HTR-8/SVneo (cell line): ENCODE results near the gene TMPRSS11A.

Source experiments
- DNase-seq: peaks from one replicate; pipeline ENCODE4 v3.0.0; 2011; ENCODE audit warnings: low spot score, mixed read lengths; ENCODE audit not compliant: insufficient read length
- FAIRE-seq: peaks from 2 replicates; lab custom pipeline; 2011; peaks lifted over from hg19 to GRCh38; lab: Jason Lieb, UNC

TMPRSS11A gene

GRCh38 chr4:67879486-67879885 lies 83.8 kb downstream of the TMPRSS11A start:
- DNase-seq: no peak
- FAIRE-seq: no peak

GRCh38 chr4:67877086-67877485 lies 86.2 kb downstream of the TMPRSS11A start:
- DNase-seq (no peak), FAIRE-seq (no peak)

- no peak for FAIRE-seq
Observed at GRCh38 chr4:67874986-67875385, 88.3 kb downstream of the TMPRSS11A start.

GRCh38 chr4:67873116-67873515 lies 90.2 kb downstream of the TMPRSS11A start:
- FAIRE-seq (no peak), DNase-seq (no peak)

More at GRCh38 chr4:67874986-67875385, 88.3 kb downstream of the TMPRSS11A start:
- DNase-seq: no peak

GRCh38 chr4:67871867-67872266 lies 91.4 kb downstream of the TMPRSS11A start:
- FAIRE-seq (no peak), DNase-seq (peak; percentile 15)

- FAIRE-seq (no peak), DNase-seq (no peak)
Observed at GRCh38 chr4:67869580-67870190, 93.6 kb downstream of the TMPRSS11A start.

- DNase-seq (no peak), FAIRE-seq (no peak)
Observed at GRCh38 chr4:67861513-67861912, 101.8 kb downstream of the TMPRSS11A start.
